ENCODE results near the gene ANXA5. TPM values are rescaled to one million over a fixed set of nuclear protein-coding genes. Genes with fewer than 3 reads are reported as not detected.

Gene ANXA5
- total RNA-seq, 1 donor from 2014 or later = 117 TPM

DNA sequence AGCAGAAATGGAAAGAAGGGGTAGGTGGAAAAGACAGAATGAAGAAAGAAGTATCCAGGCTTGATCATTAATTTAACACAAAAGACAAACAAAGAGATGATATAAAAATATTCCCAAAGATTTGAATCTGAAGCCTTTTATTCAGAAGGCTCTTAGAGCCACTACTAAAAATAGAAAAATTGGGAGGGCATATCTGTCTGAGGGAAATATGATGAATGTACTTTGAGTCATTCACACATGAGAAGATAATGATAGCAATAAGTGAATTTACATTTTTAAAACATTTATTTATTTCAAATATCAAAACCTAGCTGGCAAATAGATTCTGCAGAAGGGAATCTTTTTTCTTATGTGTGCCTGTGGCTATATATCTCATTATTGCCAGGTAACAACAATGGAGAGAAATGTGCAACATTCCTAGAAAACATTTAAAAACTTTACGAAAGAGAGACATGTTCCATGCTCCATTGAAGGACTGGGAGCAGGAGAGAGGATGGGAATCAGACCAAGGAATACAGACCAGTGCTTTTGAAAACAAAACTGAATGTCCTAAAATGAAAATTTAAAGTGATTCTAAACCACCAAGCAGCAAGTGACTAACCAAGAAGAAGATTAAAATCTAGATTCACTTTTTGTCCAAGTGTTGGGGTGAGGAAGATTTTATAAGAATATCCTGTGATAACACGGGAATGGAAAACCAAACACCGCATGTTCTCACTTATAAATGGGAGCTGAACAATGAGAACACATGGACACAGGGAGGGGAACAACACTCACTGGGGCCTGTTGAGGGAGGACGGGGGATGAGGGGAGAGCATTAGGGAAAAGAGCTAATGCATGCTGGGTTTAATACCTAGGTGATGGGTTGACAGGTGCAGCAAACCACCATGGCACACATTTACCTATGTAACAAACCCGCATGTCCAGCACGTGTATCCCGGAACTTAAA is 41.2 kb downstream of the ANXA5 start:
- intact Hi-C loops (cut with micrococcal nuclease) = loop anchor here (10.0 kb wide), 2 partner anchors 191 to 281 kb away; no protein-coding TSS in a partner anchor
- ATAC-seq = peak; percentile 27
- DNase-seq = no peak

- no peak for ATAC-seq
- intact Hi-C loops (cut with micrococcal nuclease) = loop anchor here (10.0 kb wide), 2 partner anchors 190 to 280 kb away; no protein-coding TSS in a partner anchor
- DNase-seq = no peak
Observed at GRCh38 chr4:121654738-121655137, 42.0 kb downstream of the ANXA5 start.

DNA sequence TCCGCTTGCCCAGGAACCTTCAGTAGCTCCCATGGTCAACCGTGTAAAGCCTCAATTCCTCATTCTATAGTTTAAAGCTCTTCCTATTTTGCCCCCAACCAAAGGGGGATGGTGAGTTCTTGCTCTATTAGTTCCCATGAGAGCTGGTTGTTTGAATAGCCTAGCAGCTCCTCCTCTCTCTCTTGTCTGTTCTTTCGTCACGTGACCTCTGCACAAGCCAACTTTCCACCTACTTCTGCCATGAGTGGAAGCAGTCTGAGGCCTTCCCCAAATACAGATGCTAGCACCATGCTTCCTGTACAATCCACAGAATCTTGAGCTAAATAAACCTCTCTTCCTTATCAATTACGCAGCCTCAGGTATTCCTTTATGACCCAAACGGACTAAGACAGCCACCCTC is 42.8 kb downstream of the ANXA5 start:
- intact Hi-C loops (cut with micrococcal nuclease) = loop anchor here (10.0 kb wide), 2 partner anchors 189 to 279 kb away; no protein-coding TSS in a partner anchor
- no peak for DNase-seq
- ATAC-seq = no peak

- ATAC-seq (no peak), DNase-seq (no peak)
- intact Hi-C loops (cut with micrococcal nuclease) = loop anchor here (10.0 kb wide), 2 partner anchors 188 to 278 kb away; no protein-coding TSS in a partner anchor
Observed at GRCh38 chr4:121653214-121653613, 43.6 kb downstream of the ANXA5 start.

DNA sequence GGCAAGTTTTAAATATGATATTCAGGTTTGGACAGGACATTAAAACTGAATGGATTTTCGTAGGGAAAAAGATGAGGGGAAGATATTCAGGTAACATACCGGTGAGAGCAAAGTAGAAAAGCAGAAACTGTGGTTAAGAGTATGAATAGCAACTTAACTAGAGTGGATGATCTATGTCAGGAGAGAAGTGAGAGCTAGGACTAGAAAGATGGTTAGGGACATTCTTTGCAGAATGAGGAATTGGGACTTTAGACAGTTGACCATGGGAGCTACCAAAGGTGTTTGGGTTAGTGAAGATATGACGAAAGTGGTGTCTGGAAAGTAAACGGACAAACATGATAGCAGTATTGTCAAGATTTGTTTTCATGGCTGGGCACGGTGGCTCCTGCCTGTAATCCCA is 45.2 kb downstream of the ANXA5 start:
- no peak for DNase-seq
- ATAC-seq = no peak
- intact Hi-C loops (cut with micrococcal nuclease) = loop anchor here (10.0 kb wide), 2 partner anchors 187 to 277 kb away; no protein-coding TSS in a partner anchor

DNA sequence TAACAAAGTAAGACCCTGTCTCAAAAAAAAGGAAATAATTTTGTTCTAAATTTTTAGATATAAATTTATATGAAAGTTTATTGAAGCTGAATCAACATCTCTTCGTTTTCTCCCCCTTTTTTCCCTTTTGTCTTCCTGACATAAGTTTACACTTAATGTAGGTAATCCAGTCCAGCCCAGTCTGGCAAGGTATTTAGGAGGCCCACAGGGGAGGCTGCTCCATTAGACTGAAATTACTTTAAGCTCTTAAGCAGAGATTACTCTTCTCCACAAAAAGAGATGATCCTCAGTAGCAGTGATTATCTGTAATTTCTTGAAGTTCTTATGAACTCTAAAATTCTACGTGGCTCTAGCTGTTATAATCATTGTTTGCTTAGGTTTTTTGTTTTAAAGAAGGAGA is 46.0 kb downstream of the ANXA5 start:
- no peak for DNase-seq
- intact Hi-C loops (cut with micrococcal nuclease) = loop anchor here (10.0 kb wide), 2 partner anchors 186 to 276 kb away; no protein-coding TSS in a partner anchor
- no peak for ATAC-seq

DNA sequence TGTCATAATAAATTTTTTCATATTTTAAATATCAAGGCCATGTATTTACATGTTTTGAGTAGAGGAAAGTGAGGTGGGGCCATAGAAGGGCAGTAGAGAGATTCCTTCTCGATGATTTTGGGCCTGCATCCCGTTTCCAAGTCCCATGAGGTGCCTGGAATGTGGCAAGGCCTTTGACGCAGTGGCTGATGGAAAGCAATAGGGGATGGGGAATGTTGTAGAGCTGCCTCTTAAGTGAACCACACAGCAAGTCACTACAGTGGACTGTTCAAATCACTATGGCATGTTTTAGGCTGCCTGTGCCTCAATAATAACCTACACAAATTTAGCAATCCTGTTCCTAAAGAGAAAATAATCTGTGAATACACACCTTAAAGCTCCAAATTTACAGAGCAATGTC is 48.3 kb downstream of the ANXA5 start:
- DNase-seq = no peak
- peak; percentile 63 for ATAC-seq
- intact Hi-C loops (cut with micrococcal nuclease) = no loop called here

DNA sequence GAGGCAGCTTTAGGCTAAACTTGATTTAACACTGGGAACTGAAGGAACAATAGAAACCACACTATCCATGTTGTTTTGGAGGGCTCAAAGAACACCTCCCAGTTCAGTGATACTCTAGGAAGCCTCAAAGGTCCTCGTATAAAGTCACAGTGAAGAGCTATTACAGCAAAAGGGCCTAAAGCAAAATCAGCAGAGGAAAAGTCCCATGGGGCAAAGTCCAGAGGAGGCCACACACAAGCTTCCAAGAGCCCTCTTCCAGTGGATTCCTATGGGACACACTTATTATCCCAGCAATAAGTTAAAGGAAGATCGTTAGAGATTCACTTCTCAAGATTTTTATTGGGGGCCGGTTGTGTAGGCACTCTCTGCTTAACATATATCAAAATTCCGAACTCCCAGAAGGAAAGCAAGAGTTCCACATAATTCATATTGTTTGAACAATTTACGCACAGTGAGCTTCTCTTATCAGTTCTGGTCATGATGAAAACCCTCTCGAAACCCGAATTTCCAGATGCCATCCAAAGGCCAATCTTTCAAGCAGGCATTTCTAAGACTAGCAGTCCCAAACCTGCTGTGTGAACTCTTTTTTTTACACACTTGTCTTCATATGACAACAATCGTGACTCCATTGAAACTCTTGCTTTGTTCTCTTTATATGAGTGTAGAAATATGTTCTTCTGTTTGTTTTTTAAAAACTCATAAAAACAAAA is 53.7 kb downstream of the ANXA5 start:
- DNase-seq = no peak
- intact Hi-C loops (cut with micrococcal nuclease) = no loop called here
- ATAC-seq = no peak

DNA sequence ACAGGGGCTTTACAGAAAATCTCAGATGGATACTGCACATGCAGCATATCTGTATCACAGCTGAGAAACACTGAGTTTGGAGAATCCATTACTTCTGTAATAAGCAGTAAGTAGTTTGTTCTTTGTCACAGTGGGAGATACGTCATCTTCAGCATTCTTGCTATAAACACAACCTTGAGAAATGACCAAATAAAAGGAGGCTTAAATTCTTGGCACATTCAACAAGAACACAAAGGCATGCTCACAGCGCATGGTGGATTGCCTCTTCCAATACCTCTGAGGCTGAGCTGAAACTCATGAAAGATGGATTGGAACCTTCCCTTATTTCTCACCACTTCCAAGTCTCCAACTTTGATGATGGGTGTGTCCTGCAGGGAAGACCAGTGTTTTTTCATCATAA is 54.5 kb downstream of the ANXA5 start:
- ATAC-seq (no peak), DNase-seq (no peak)
- intact Hi-C loops (cut with micrococcal nuclease) = no loop called here

GRCh38 chr4:121633653-121634052 is 63.1 kb downstream of the ANXA5 start:
- intact Hi-C loops (cut with micrococcal nuclease) = no loop called here
- ATAC-seq = no peak
- DNase-seq = no peak

DNA sequence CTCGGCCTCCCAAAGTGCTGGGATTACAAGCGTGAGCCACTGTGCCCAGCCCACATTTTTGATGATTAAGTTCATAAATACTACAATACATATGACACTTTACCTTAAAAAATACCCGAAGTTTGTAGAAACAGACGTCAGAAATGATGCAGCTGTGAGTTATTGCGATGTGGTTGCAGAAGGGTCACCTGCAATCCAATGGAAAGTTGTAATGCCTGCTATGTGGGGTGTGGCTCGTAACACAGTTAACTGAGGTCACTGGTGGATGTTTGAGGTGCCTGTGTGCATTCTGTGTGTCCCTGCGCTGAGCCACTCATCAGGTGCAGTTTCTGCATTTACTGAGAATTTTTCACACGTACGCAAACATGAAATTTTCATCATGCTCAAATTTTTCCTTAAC is 64.1 kb downstream of the ANXA5 start:
- no peak for DNase-seq
- ATAC-seq = no peak
- intact Hi-C loops (cut with micrococcal nuclease) = no loop called here

Other genes with a start within 250 kb of the ANXA5 start
- gene SMIM43, start 68.2 kb upstream of the ANXA5 start, total RNA-seq = not detected
- 9.4 TPM for gene EXOSC9, start 104.3 kb upstream of the ANXA5 start, total RNA-seq
- gene CCNA2, start 126.9 kb upstream of the ANXA5 start, total RNA-seq = 0.82 TPM
- gene BBS7, start 173.5 kb upstream of the ANXA5 start, total RNA-seq = 5.3 TPM